ENCODE results near the gene DSEL.

The DSEL gene

GRCh38 chr18:67516539-67517443, at the start of gene DSEL:
DSEL (minus strand) TSS chr18:67516720; CDS start chr18:67514608, 2,112 bp downstream.
- peak within 1 kb of the TSS; percentile 67 for H3K4me2 ChIP-seq (ENCODE audit: low read length)
- TF ChIP-seq EZH2phosphoT487 (IDR thresholded peaks at IDR 0.05; ENCODE audit: borderline replicate concordance, low read length): no peak
- TF ChIP-seq, protein P1, sequence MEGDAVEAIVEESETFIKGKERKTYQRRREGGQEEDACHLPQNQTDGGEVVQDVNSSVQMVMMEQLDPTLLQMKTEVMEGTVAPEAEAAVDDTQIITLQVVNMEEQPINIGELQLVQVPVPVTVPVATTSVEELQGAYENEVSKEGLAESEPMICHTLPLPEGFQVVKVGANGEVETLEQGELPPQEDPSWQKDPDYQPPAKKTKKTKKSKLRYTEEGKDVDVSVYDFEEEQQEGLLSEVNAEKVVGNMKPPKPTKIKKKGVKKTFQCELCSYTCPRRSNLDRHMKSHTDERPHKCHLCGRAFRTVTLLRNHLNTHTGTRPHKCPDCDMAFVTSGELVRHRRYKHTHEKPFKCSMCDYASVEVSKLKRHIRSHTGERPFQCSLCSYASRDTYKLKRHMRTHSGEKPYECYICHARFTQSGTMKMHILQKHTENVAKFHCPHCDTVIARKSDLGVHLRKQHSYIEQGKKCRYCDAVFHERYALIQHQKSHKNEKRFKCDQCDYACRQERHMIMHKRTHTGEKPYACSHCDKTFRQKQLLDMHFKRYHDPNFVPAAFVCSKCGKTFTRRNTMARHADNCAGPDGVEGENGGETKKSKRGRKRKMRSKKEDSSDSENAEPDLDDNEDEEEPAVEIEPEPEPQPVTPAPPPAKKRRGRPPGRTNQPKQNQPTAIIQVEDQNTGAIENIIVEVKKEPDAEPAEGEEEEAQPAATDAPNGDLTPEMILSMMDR (IDR thresholded peaks at IDR 0.05; ENCODE audit: low read depth, low read length, poor library complexity, severe bottlenecking): no peak
- H3K4me1 ChIP-seq (ENCODE audit: control insufficient read depth, low read length): peaks cover 11% of the 10 kb centered on the region
- H3K27me3 ChIP-seq (ENCODE audit: control insufficient read depth, low read length): peaks cover 18% of the 10 kb centered on the region
- no peaks in the 10 kb centered on the region for H3K9me2 ChIP-seq (replicated peaks; ENCODE audit: control insufficient read depth, low read length)
- H3K27ac ChIP-seq (ENCODE audit: low read depth, low read length): no peak within 1 kb of the TSS
- H3K4me3 ChIP-seq (ENCODE audit: low read length): peak within 1 kb of the TSS; percentile 62
- H3K36me3 ChIP-seq (ENCODE audit: control insufficient read depth, low read length): no peaks in the 10 kb centered on the region
- no peaks in the 10 kb centered on the region for H3K9me3 ChIP-seq (ENCODE audit: control insufficient read depth, insufficient read depth, low read length)
- no peaks in the 10 kb centered on the region for H3F3A ChIP-seq (ENCODE audit: control insufficient read depth, insufficient read depth)
- H4K20me1 ChIP-seq (ENCODE audit: control insufficient read depth, insufficient read depth, low read depth, low read length): no peaks in the 10 kb centered on the region
- no peaks in the 10 kb centered on the region for H3K79me2 ChIP-seq (ENCODE audit: control insufficient read depth, low read length)

DNA sequence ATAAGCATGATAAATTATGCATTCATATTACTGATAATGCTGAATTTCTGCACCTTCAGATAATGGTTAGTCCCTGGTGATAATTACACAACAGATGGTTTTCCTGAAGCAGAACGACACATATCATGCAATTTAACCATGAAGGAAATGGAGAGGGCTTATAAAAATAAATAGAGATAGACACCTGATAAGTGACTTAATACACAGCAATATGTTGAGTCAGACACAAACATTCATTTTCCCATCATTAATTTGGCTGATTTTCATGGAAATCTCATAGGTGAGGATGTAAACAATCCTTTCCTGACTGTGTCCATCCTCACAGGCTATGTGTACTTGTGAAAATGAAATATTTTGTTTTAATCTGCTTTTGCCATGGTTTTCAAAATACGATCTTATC, 36.9 kb upstream of the DSEL start:
- Histone ChIP-seq H3K9me3 (ENCODE audit: control insufficient read depth, insufficient read depth, low read length) (no peaks in the 10 kb centered on the region), H3K36me3 (ENCODE audit: control insufficient read depth, low read length) (no peaks in the 10 kb centered on the region), H4K20me1 (ENCODE audit: control insufficient read depth, insufficient read depth, low read depth, low read length) (no peaks in the 10 kb centered on the region), H3K27ac (ENCODE audit: low read depth, low read length) (no peak overlapping the region), H3K4me1 (ENCODE audit: control insufficient read depth, low read length) (no peaks in the 10 kb centered on the region), H3K79me2 (ENCODE audit: control insufficient read depth, low read length) (no peaks in the 10 kb centered on the region), H3F3A (ENCODE audit: control insufficient read depth, insufficient read depth) (no peaks in the 10 kb centered on the region), H3K27me3 (ENCODE audit: control insufficient read depth, low read length) (no peaks in the 10 kb centered on the region), H3K4me3 (ENCODE audit: low read length) (no peak overlapping the region), H3K9me2 (replicated peaks; ENCODE audit: control insufficient read depth, low read length) (no peaks in the 10 kb centered on the region), H3K4me2 (ENCODE audit: low read length) (no peak overlapping the region)
- no peak for TF ChIP-seq EZH2phosphoT487 (IDR thresholded peaks at IDR 0.05; ENCODE audit: borderline replicate concordance, low read length)
- TF ChIP-seq, protein P1 (IDR thresholded peaks at IDR 0.05; ENCODE audit: low read depth, low read length, poor library complexity, severe bottlenecking): no peak

DNA sequence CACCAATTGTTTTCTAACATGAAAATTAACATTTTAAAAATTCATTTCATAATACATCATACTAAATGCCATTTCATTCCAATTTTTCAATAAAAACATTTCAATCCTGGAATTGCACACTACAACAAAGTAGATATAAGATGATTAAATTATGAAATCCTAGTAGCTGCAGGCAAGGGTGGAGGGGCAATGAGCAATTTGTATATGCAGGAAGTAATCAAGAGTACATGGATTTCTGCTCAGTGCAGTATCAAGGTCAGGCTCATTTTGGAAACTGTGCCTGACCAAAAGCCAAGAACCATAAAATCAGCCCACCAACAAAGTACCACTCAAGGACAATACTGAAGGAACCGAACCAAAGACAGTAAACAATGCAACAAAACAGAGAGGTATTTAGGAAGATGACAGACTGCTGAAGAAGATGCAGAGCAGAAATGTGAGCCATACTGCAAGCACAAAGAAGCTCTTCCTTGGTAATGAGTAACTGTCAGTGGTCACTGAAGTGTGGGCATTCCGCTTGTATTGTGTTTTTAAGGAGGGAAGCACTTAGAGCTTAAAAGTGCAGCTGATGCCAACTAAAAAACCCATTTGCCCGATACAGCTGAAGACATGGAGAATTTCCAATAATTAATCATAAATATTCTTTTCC, 34.5 kb upstream of the DSEL start:
- no peaks in the 10 kb centered on the region for H3K79me2 ChIP-seq (ENCODE audit: control insufficient read depth, low read length)
- no peaks in the 10 kb centered on the region for H3K27me3 ChIP-seq (ENCODE audit: control insufficient read depth, low read length)
- H3K9me3 ChIP-seq (ENCODE audit: control insufficient read depth, insufficient read depth, low read length): no peaks in the 10 kb centered on the region
- H3K4me1 ChIP-seq (ENCODE audit: control insufficient read depth, low read length): no peaks in the 10 kb centered on the region
- no peaks in the 10 kb centered on the region for H3K36me3 ChIP-seq (ENCODE audit: control insufficient read depth, low read length)
- no peaks in the 10 kb centered on the region for H4K20me1 ChIP-seq (ENCODE audit: control insufficient read depth, insufficient read depth, low read depth, low read length)
- H3K4me2 ChIP-seq (ENCODE audit: low read length): no peak overlapping the region
- H3K9me2 ChIP-seq (replicated peaks; ENCODE audit: control insufficient read depth, low read length): no peaks in the 10 kb centered on the region
- H3K4me3 ChIP-seq (ENCODE audit: low read length): no peak overlapping the region
- no peak for TF ChIP-seq EZH2phosphoT487 (IDR thresholded peaks at IDR 0.05; ENCODE audit: borderline replicate concordance, low read length)
- TF ChIP-seq, protein P1 (IDR thresholded peaks at IDR 0.05; ENCODE audit: low read depth, low read length, poor library complexity, severe bottlenecking): no peak
- H3F3A ChIP-seq (ENCODE audit: control insufficient read depth, insufficient read depth): no peaks in the 10 kb centered on the region
- H3K27ac ChIP-seq (ENCODE audit: low read depth, low read length): no peak overlapping the region

Measured in DOHH2 (cell line).